Activated CD4-positive, alpha-beta T cell treated with anti-CD3 and anti-CD28 coated beads, Interleukin-2, amount 10 ng/mL, durations not matched to agents 7 days and 5 days (primary cell): ENCODE data around the gene RAD23A. TPM values are rescaled to one million over a fixed set of nuclear protein-coding genes. Genes with fewer than 3 reads are reported as not detected.

Experiments
- CTCF ChIA-PET: fragments of 350-600 bp; sonication (Branson Sonifier 250); formaldehyde crosslinking; loops from one replicate; lab custom pipeline; 2021; ENCODE audit warnings: antibody characterized with exemption; lab: Charles Lee
- POLR2A ChIA-PET: fragments of 350-600 bp; sonication (Branson Sonifier 250); formaldehyde crosslinking; loops from one replicate; lab custom pipeline; 2021; ENCODE audit warnings: antibody characterized with exemption; lab: Charles Lee
- DNase-seq: peaks from one replicate; pipeline ENCODE4 v3.0.0-alpha.2; 2020
- H3K27ac Mint-ChIP-seq: one replicate; pipeline ENCODE4 v1.8.0; 2021; ENCODE audit warnings: mild to moderate bottlenecking, moderate library complexity, mixed read lengths
- H3K27me3 Mint-ChIP-seq: one replicate; pipeline ENCODE4 v1.8.0; 2021; ENCODE audit warnings: mixed read lengths
- H3K36me3 Mint-ChIP-seq: one replicate; pipeline ENCODE4 v1.8.0; 2021; ENCODE audit warnings: low read depth, mixed read lengths
- H3K4me1 Mint-ChIP-seq: one replicate; pipeline ENCODE4 v1.8.0; 2021; ENCODE audit warnings: mixed read lengths
- H3K4me3 Mint-ChIP-seq: one replicate; pipeline ENCODE4 v1.8.0; 2021; ENCODE audit warnings: mild to moderate bottlenecking, moderate library complexity, mixed read lengths
- H3K9me3 Mint-ChIP-seq: one replicate; pipeline ENCODE4 v1.8.0; 2021; ENCODE audit warnings: mixed read lengths
- total RNA-seq, 2 experiments: library from RNA; stranded (reverse); gene quantifications; one replicate each; pipeline ENCODE4 v1.2.3, GENCODE V29; 2021

Gene RAD23A
- total RNA-seq, 2 experiments from 2014 or later = 120 to 131 TPM

- Mint-ChIP-seq H3K27ac (no peak overlapping the region), H3K4me3 (no peak overlapping the region), H3K4me1 (peaks cover 8% of the 10 kb centered on the region), H3K36me3 (peaks cover 54% of the 10 kb centered on the region), H3K27me3 (no peaks in the 10 kb centered on the region), H3K9me3 (no peaks in the 10 kb centered on the region)
- DNase-seq = no peak
- ChIA-PET POLR2A (no interaction called here), CTCF (interaction anchor here (0.7 to 1.9 kb wide), 2 partner anchors 8 to 9 kb away, joined by 3 to 7 read pairs; partner anchors contain the start of gene FARSA)
Measured at GRCh38 chr19:12924621-12925310, 20.9 kb upstream of the RAD23A start.

- H3K4me1 Mint-ChIP-seq = peaks cover 26% of the 10 kb centered on the region
- peaks cover 44% of the 10 kb centered on the region for H3K36me3 Mint-ChIP-seq
- DNase-seq = no peak
- no peak overlapping the region for H3K27ac Mint-ChIP-seq
- ChIA-PET POLR2A (interaction anchor here (0.6 kb wide), 1 partner anchor 51 kb away, joined by 3 read pairs; no protein-coding TSS in a partner anchor), CTCF (interaction anchor here (1.2 to 1.6 kb wide), 2 partner anchors 35 to 131 kb away, joined by 3 read pairs; no protein-coding TSS in a partner anchor)
- no peak overlapping the region for H3K4me3 Mint-ChIP-seq
- no peaks in the 10 kb centered on the region for H3K9me3 Mint-ChIP-seq
- no peaks in the 10 kb centered on the region for H3K27me3 Mint-ChIP-seq
Measured at GRCh38 chr19:12930002-12930645, 15.5 kb upstream of the RAD23A start.

GRCh38 chr19:12932392-12933286 is 13.0 kb upstream of the RAD23A start:
- H3K4me3 Mint-ChIP-seq = peak overlapping the region; percentile 96
- H3K27me3 Mint-ChIP-seq = no peaks in the 10 kb centered on the region
- H3K9me3 Mint-ChIP-seq = no peaks in the 10 kb centered on the region
- ChIA-PET POLR2A (no interaction called here), CTCF (interaction anchor here (1.3 to 2.2 kb wide), 4 partner anchors 8 to 48 kb away, joined by 3 to 7 read pairs (median 6); no protein-coding TSS in a partner anchor)
- peaks cover 31% of the 10 kb centered on the region for H3K36me3 Mint-ChIP-seq
- peaks cover 41% of the 10 kb centered on the region for H3K4me1 Mint-ChIP-seq
- no peak for DNase-seq
- peak overlapping the region; percentile 89 for H3K27ac Mint-ChIP-seq

GRCh38 chr19:12933287-12934072 is 12.2 kb upstream of the RAD23A start, which contains the start of gene FARSA:
FARSA (minus strand) TSS chr19:12933711; CDS start chr19:12933696, 15 bp downstream.
- ChIA-PET CTCF (interaction anchor here (1.3 to 2.2 kb wide), 4 partner anchors 9 to 49 kb away, joined by 3 to 7 read pairs (median 6); no protein-coding TSS in a partner anchor), POLR2A (no interaction called here)
- peak within 1 kb of the TSS; percentile 89 for H3K27ac Mint-ChIP-seq
- peak within 1 kb of the TSS; percentile 96 for H3K4me3 Mint-ChIP-seq
- peaks cover 28% of the 10 kb centered on the region for H3K36me3 Mint-ChIP-seq
- peak; percentile 92 for DNase-seq
- no peaks in the 10 kb centered on the region for H3K9me3 Mint-ChIP-seq
- H3K27me3 Mint-ChIP-seq = no peaks in the 10 kb centered on the region
- peaks cover 46% of the 10 kb centered on the region for H3K4me1 Mint-ChIP-seq

GRCh38 chr19:12935071-12935470 is 10.6 kb upstream of the RAD23A start:
- ChIA-PET POLR2A (no interaction called here), CTCF (interaction anchor here (0.6 kb wide), 1 partner anchor 98 kb away, joined by 4 read pairs; no protein-coding TSS in a partner anchor)
- Mint-ChIP-seq H3K4me1 (peaks cover 55% of the 10 kb centered on the region), H3K27ac (no peak overlapping the region), H3K36me3 (peaks cover 36% of the 10 kb centered on the region), H3K9me3 (no peaks in the 10 kb centered on the region), H3K27me3 (no peaks in the 10 kb centered on the region), H3K4me3 (no peak overlapping the region)
- DNase-seq = no peak

GRCh38 chr19:12936582-12936981 is 9.1 kb upstream of the RAD23A start:
- H3K9me3 Mint-ChIP-seq = no peaks in the 10 kb centered on the region
- no peak for DNase-seq
- H3K36me3 Mint-ChIP-seq = peaks cover 42% of the 10 kb centered on the region
- H3K4me1 Mint-ChIP-seq = peaks cover 61% of the 10 kb centered on the region
- H3K4me3 Mint-ChIP-seq = peak overlapping the region; percentile 15
- ChIA-PET CTCF (no interaction called here), POLR2A (no interaction called here)
- H3K27ac Mint-ChIP-seq = peak overlapping the region; percentile 70
- H3K27me3 Mint-ChIP-seq = no peaks in the 10 kb centered on the region

- DNase-seq = peak; percentile 20
- Mint-ChIP-seq H3K9me3 (no peaks in the 10 kb centered on the region), H3K27me3 (no peaks in the 10 kb centered on the region), H3K36me3 (peaks cover 42% of the 10 kb centered on the region), H3K27ac (peak overlapping the region; percentile 96), H3K4me3 (peak overlapping the region; percentile 100), H3K4me1 (peaks cover 63% of the 10 kb centered on the region)
- POLR2A ChIA-PET = interaction anchor here (0.8 to 1.5 kb wide), 3 partner anchors 18 to 59 kb away, joined by 3 to 5 read pairs (median 4); partner anchors contain the start of gene SYCE2
- CTCF ChIA-PET = interaction anchor here (0.6 to 1.6 kb wide), 8 partner anchors 11 to 157 kb away, joined by 3 to 6 read pairs (median 4); partner anchors contain the start of genes GCDH and SYCE2
Measured at GRCh38 chr19:12937093-12937926, 8.4 kb upstream of the RAD23A start.

- Mint-ChIP-seq H3K4me1 (peaks cover 59% of the 10 kb centered on the region), H3K27ac (peak within 1 kb of the TSS; percentile 96), H3K36me3 (peaks cover 40% of the 10 kb centered on the region), H3K4me3 (peak within 1 kb of the TSS; percentile 100), H3K9me3 (no peaks in the 10 kb centered on the region), H3K27me3 (no peaks in the 10 kb centered on the region)
- DNase-seq = peak; percentile 100
- ChIA-PET POLR2A (interaction anchor here (0.8 to 1.5 kb wide), 3 partner anchors 19 to 60 kb away, joined by 3 to 5 read pairs (median 4); partner anchors contain the start of gene SYCE2), CTCF (interaction anchor here (0.6 to 1.6 kb wide), 9 partner anchors 10 to 156 kb away, joined by 3 to 6 read pairs (median 4); partner anchors contain the start of genes GCDH and SYCE2)
Measured at GRCh38 chr19:12937927-12938778, 7.5 kb upstream of the RAD23A start, which contains the start of gene CALR. CALR (plus strand) TSS chr19:12938609; CDS start chr19:12938680, 71 bp downstream.

GRCh38 chr19:12938779-12939601 is 6.7 kb upstream of the RAD23A start:
- Mint-ChIP-seq H3K36me3 (peaks cover 45% of the 10 kb centered on the region), H3K27ac (peak overlapping the region; percentile 96), H3K9me3 (no peaks in the 10 kb centered on the region), H3K27me3 (no peaks in the 10 kb centered on the region), H3K4me3 (peak overlapping the region; percentile 100), H3K4me1 (peaks cover 61% of the 10 kb centered on the region)
- CTCF ChIA-PET = interaction anchor here (0.6 kb wide), 1 partner anchor 66 kb away, joined by 3 read pairs; no protein-coding TSS in a partner anchor
- POLR2A ChIA-PET = interaction anchor here (1.5 kb wide), 1 partner anchor 54 kb away, joined by 5 read pairs; no protein-coding TSS in a partner anchor
- peak; percentile 36 for DNase-seq
